ENCODE measurements around the gene PSMB3. TPM values are rescaled to one million over a fixed set of nuclear protein-coding genes. Genes with fewer than 3 reads are reported as not detected.

Gene PSMB3
- total RNA-seq, 1 donor from 2014 or later = 349 TPM

- intact Hi-C loops (cut with micrococcal nuclease) = loop anchor here (10.0 kb wide), 1 partner anchor 1855 kb away; the partner anchor contains the start of gene CCR7
- Mint-ChIP-seq H3K9me3 (no peaks in the 10 kb centered on the region), H3K36me3 (ENCODE audit: low read depth) (peaks cover 57% of the 10 kb centered on the region), H3K27ac (peak overlapping the region; percentile 73), H3K4me3 (no peak overlapping the region), H3K4me1 (ENCODE audit: low read depth) (peaks cover 66% of the 10 kb centered on the region), H3K27me3 (ENCODE audit: insufficient read depth) (no peaks in the 10 kb centered on the region)
- no peak for DNase-seq (ENCODE audit: low spot score)
Observed at GRCh38 chr17:38709864-38710603, 42.5 kb upstream of the PSMB3 start.

- Mint-ChIP-seq H3K9me3 (no peaks in the 10 kb centered on the region), H3K36me3 (ENCODE audit: low read depth) (peaks cover 62% of the 10 kb centered on the region), H3K4me3 (no peak overlapping the region), H3K27ac (peak overlapping the region; percentile 73), H3K27me3 (ENCODE audit: insufficient read depth) (no peaks in the 10 kb centered on the region), H3K4me1 (ENCODE audit: low read depth) (peaks cover 71% of the 10 kb centered on the region)
- intact Hi-C loops (cut with micrococcal nuclease) = no loop called here
- DNase-seq (ENCODE audit: low spot score) = no peak
Observed at GRCh38 chr17:38710604-38710962, 42.0 kb upstream of the PSMB3 start.

GRCh38 chr17:38710985-38711384 lies 41.6 kb upstream of the PSMB3 start:
- Mint-ChIP-seq H3K4me3 (no peak overlapping the region), H3K36me3 (ENCODE audit: low read depth) (peaks cover 64% of the 10 kb centered on the region), H3K9me3 (no peaks in the 10 kb centered on the region), H3K27me3 (ENCODE audit: insufficient read depth) (no peaks in the 10 kb centered on the region), H3K4me1 (ENCODE audit: low read depth) (peaks cover 75% of the 10 kb centered on the region), H3K27ac (peak overlapping the region; percentile 73)
- intact Hi-C loops (cut with micrococcal nuclease) = no loop called here
- DNase-seq (ENCODE audit: low spot score) = no peak

- Mint-ChIP-seq H3K27me3 (ENCODE audit: insufficient read depth) (no peaks in the 10 kb centered on the region), H3K4me1 (ENCODE audit: low read depth) (peaks cover 69% of the 10 kb centered on the region), H3K36me3 (ENCODE audit: low read depth) (peaks cover 60% of the 10 kb centered on the region), H3K9me3 (no peaks in the 10 kb centered on the region), H3K4me3 (no peak overlapping the region), H3K27ac (peak overlapping the region; percentile 40)
- intact Hi-C loops (cut with micrococcal nuclease) = no loop called here
- no peak for DNase-seq (ENCODE audit: low spot score)
Observed at GRCh38 chr17:38711792-38712571, 40.6 kb upstream of the PSMB3 start.

- no peak overlapping the region for H3K27ac Mint-ChIP-seq
- H3K27me3 Mint-ChIP-seq (ENCODE audit: insufficient read depth) = no peaks in the 10 kb centered on the region
- H3K36me3 Mint-ChIP-seq (ENCODE audit: low read depth) = peaks cover 55% of the 10 kb centered on the region
- DNase-seq (ENCODE audit: low spot score) = no peak
- intact Hi-C loops (cut with micrococcal nuclease) = no loop called here
- H3K4me1 Mint-ChIP-seq (ENCODE audit: low read depth) = peaks cover 62% of the 10 kb centered on the region
- H3K4me3 Mint-ChIP-seq = no peak overlapping the region
- H3K9me3 Mint-ChIP-seq = no peaks in the 10 kb centered on the region
Observed at GRCh38 chr17:38712593-38712992, 39.9 kb upstream of the PSMB3 start.

- intact Hi-C loops (cut with micrococcal nuclease) = no loop called here
- H3K4me3 Mint-ChIP-seq = no peak overlapping the region
Observed at GRCh38 chr17:38713456-38714075, 39.0 kb upstream of the PSMB3 start.

GRCh38 chr17:38715216-38715943 lies 37.2 kb upstream of the PSMB3 start:
- H3K4me3 Mint-ChIP-seq = peak overlapping the region; percentile 34
- peaks cover 46% of the 10 kb centered on the region for H3K4me1 Mint-ChIP-seq (ENCODE audit: low read depth)
- no peaks in the 10 kb centered on the region for H3K9me3 Mint-ChIP-seq
- peak overlapping the region; percentile 88 for H3K27ac Mint-ChIP-seq
- peaks cover 48% of the 10 kb centered on the region for H3K36me3 Mint-ChIP-seq (ENCODE audit: low read depth)
- no peaks in the 10 kb centered on the region for H3K27me3 Mint-ChIP-seq (ENCODE audit: insufficient read depth)
- DNase-seq (ENCODE audit: low spot score) = no peak
- intact Hi-C loops (cut with micrococcal nuclease) = loop anchor here (1.0 kb wide), 1 partner anchor 9 kb away; no protein-coding TSS in a partner anchor

More at GRCh38 chr17:38713456-38714075, 39.0 kb upstream of the PSMB3 start:
- Mint-ChIP-seq H3K27ac (peak overlapping the region; percentile 29), H3K27me3 (ENCODE audit: insufficient read depth) (no peaks in the 10 kb centered on the region), H3K9me3 (no peaks in the 10 kb centered on the region), H3K36me3 (ENCODE audit: low read depth) (peaks cover 54% of the 10 kb centered on the region), H3K4me1 (ENCODE audit: low read depth) (peaks cover 55% of the 10 kb centered on the region)
- DNase-seq (ENCODE audit: low spot score) = no peak

GRCh38 chr17:38716368-38717005 lies 36.1 kb upstream of the PSMB3 start:
- peak overlapping the region; percentile 79 for H3K27ac Mint-ChIP-seq
- no peak for DNase-seq (ENCODE audit: low spot score)
- no peak overlapping the region for H3K4me3 Mint-ChIP-seq
- no peaks in the 10 kb centered on the region for H3K27me3 Mint-ChIP-seq (ENCODE audit: insufficient read depth)
- no peaks in the 10 kb centered on the region for H3K9me3 Mint-ChIP-seq
- peaks cover 35% of the 10 kb centered on the region for H3K4me1 Mint-ChIP-seq (ENCODE audit: low read depth)
- intact Hi-C loops (cut with micrococcal nuclease) = no loop called here
- H3K36me3 Mint-ChIP-seq (ENCODE audit: low read depth) = peaks cover 51% of the 10 kb centered on the region

GRCh38 chr17:38717139-38717745 lies 35.3 kb upstream of the PSMB3 start:
- H3K4me1 Mint-ChIP-seq (ENCODE audit: low read depth) = peaks cover 32% of the 10 kb centered on the region
- no peak overlapping the region for H3K4me3 Mint-ChIP-seq
- intact Hi-C loops (cut with micrococcal nuclease) = no loop called here
- H3K36me3 Mint-ChIP-seq (ENCODE audit: low read depth) = peaks cover 48% of the 10 kb centered on the region
- peak overlapping the region; percentile 79 for H3K27ac Mint-ChIP-seq
- H3K9me3 Mint-ChIP-seq = no peaks in the 10 kb centered on the region
- DNase-seq (ENCODE audit: low spot score) = no peak
- H3K27me3 Mint-ChIP-seq (ENCODE audit: insufficient read depth) = no peaks in the 10 kb centered on the region

GRCh38 chr17:38719289-38719942 lies 33.1 kb upstream of the PSMB3 start:
- Mint-ChIP-seq H3K4me3 (no peak overlapping the region), H3K27me3 (ENCODE audit: insufficient read depth) (no peaks in the 10 kb centered on the region), H3K4me1 (ENCODE audit: low read depth) (peaks cover 23% of the 10 kb centered on the region), H3K36me3 (ENCODE audit: low read depth) (peaks cover 42% of the 10 kb centered on the region), H3K9me3 (no peaks in the 10 kb centered on the region), H3K27ac (no peak overlapping the region)
- DNase-seq (ENCODE audit: low spot score) = no peak
- intact Hi-C loops (cut with micrococcal nuclease) = no loop called here

GRCh38 chr17:38719943-38720641 lies 32.4 kb upstream of the PSMB3 start:
- Mint-ChIP-seq H3K27me3 (ENCODE audit: insufficient read depth) (no peaks in the 10 kb centered on the region), H3K36me3 (ENCODE audit: low read depth) (peaks cover 43% of the 10 kb centered on the region), H3K27ac (no peak overlapping the region), H3K4me3 (no peak overlapping the region), H3K9me3 (no peaks in the 10 kb centered on the region), H3K4me1 (ENCODE audit: low read depth) (peaks cover 18% of the 10 kb centered on the region)
- intact Hi-C loops (cut with micrococcal nuclease) = no loop called here
- DNase-seq (ENCODE audit: low spot score) = no peak
